NK-92 (cell line): ENCODE data around the gene RAD52.
"Not testable (repeated sequence)": the region's sequence is repeated elsewhere in the genome, so short reads cannot be mapped to it uniquely, and the experiment has no call there.

Experiments
- DNase-seq: peaks from one replicate; lab custom pipeline; 2025; ENCODE audit not compliant: unreplicated experiment; lab: John Stamatoyannopoulos, UW

RAD52 gene

DNA sequence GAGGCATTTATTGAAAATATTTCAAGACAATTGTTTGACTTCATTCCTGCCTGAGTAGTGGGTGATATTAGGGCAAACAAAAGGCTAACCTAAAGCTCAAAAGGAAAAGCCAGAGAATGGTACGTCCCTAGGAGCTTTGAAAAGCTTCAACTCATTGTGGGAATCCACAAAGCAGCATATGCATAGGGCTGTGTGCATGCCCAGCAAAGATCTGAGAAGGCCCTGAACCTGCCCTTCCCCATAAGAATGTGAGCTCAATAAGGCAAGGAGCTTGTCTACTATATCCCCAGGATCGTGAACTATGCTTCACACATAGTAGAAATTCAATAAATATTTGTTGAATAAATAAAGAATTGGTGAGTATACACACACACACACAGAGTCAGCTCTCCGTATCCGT lies 19.1 kb upstream of the RAD52 start:
- DNase-seq = no peak

GRCh38 chr12:967641-968040 lies 18.1 kb upstream of the RAD52 start:
- DNase-seq = no peak

DNA sequence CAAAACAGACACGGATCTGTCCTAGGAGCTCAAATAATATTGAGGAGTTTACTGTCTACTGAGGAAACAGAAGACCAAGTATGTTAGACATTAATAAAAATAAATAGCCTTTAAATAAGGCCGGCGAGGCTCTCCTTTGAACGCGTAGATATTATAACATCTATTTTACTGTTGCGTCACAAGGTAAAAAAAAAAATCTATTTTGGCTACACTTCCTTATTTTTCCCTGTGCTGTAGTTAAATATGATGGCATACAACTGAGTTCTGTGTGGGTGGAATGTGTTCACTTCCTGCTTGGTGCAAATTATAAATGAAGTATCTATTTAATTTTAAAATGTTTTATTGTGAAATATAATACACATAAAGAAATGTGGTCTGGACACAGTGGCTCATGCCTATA lies 17.2 kb upstream of the RAD52 start:
- DNase-seq = no peak

DNA sequence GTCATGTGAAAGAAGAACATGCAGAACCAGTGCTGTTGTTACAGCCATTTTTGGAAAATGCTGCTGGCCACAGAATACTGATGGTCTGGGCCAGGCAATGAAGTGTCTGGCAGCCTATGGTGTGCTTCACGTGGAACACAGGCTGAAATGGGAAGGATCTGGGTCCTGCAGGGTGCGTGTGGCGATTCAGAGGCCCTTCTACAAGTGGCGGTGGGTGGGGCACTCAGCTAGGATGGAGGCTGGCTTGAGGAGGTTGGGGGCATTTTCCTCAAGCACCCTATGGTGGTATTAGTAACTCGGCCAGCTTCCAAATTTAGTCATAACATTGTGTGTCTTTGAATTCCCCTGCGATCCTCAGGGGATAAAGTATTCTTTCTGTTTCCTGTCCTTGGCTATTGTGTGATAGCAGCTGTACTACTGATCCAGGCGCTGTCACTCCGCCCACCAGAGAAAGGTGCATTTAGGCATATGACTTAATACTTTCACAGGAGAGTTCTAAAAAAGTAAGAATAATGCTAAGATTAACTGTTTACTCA lies 9.2 kb upstream of the RAD52 start:
- no peak for DNase-seq

DNA sequence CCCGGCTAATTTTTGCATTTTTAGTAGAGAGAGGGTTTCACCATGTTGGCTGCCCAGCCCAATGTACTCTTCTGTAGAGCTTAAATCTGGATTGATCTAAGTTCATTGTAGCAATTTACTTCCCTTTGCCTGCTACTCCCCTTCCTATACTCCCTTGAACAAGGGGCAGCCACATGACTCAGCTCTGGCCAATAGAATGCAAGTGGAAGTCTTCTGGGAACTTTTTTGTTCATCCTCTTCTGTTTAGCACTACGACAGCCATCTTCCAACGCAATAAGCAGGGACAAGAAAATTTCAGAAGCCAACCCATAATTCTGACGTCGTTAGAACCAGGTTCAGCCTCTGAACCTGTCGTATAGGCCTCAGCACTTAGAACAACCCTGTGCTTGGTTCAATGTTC lies 6.4 kb upstream of the RAD52 start:
- DNase-seq = no peak

GRCh38 chr12:954741-955140 lies 5.2 kb upstream of the RAD52 start:
- DNase-seq = no peak

GRCh38 chr12:953776-954175 lies 4.3 kb upstream of the RAD52 start:
- DNase-seq = no peak

DNA sequence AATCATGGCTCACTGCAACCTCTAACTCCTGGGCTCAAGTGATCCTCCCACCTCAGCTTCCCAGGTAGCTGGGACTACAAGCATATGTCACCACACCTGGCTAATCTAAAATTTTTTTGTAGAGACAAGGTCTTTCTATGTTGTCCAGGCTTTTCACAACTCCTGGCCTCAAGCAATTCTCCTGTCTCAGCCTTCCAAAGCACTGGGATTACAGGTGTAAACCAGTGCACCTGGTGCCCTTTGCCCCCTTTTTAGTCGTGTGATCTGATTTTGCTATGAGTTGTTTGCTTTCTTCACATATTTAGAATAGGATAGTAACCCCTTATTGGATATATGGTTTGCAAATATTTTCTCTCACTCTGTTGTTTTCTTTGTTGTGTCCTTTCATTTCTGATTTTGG lies 1.7 kb upstream of the RAD52 start:
- no peak for DNase-seq

DNA sequence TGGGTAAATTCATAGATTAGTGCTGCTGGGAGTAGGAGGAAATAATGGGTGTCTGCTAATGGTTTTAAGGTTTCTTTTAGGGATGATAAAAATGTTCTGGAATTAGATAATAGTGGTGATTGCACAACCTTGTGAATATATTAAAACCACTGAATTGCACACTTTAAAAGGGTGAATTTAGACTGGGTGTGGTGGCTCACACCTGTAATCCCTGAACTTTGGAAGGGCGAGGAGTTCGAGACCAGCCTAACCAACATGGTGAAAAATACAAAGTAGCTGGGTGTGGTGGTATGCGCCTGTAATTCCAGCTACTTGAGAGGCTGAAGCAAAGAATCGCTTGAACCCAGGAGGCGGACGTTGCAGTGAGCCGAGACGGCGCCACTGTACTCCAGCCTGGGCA lies 1.3 kb downstream of the RAD52 start:
- DNase-seq = no peak

- no peak for DNase-seq
Measured at GRCh38 chr12:946631-947030, 2.9 kb downstream of the RAD52 start.

- no peak for DNase-seq
Measured at GRCh38 chr12:946212-946611, 3.3 kb downstream of the RAD52 start.

GRCh38 chr12:944211-944610 lies 5.3 kb downstream of the RAD52 start:
- DNase-seq = no peak

DNA sequence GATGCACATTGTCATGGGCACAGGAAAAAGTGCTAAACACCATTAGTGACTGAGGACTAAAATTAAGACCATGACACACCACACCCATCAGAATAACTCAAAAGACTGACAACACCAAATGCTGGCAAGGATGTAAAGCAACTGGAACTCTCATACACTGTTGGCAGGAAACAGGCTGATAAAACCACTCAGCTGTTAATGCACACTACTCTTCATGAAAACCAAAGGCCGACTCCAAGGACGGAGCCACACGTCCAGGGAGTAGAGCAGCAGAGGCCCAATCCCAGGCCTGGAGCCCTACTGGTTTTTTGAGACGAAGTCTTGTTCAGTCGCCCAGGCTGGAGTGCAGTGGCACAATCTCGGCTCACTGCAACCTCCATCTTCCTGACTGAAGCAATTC lies 6.4 kb downstream of the RAD52 start:
- no peak for DNase-seq

- no peak for DNase-seq
Measured at GRCh38 chr12:938810-939209, 10.7 kb downstream of the RAD52 start.

GRCh38 chr12:936377-937345 lies 12.8 kb downstream of the RAD52 start:
- DNase-seq = no peak

- not testable (repeated sequence) for DNase-seq
Measured at GRCh38 chr12:935891-936290, 13.6 kb downstream of the RAD52 start.

- no peak for DNase-seq
Measured at GRCh38 chr12:931591-931990, 17.9 kb downstream of the RAD52 start.

GRCh38 chr12:931060-931459 lies 18.4 kb downstream of the RAD52 start:
- DNase-seq = no peak

DNA sequence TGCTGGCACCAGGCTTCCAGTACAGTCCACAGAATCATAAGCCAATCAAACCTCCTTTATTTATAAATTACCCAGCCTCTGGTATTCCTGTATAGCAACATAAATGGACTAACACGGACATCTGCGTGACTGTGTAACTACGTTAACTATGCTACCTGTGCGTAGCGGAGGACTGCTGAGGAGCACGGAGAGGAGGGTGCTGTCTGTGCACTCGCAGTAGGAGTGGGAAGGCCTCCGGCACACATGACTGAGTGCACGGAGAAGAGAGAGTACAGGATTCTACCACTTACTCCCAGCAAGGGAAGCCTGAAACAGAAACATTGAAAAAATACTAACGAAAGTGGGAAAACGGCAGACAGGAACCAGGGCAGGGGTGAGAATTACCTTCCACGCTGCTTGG lies 22.9 kb downstream of the RAD52 start:
- DNase-seq = no peak

DNA sequence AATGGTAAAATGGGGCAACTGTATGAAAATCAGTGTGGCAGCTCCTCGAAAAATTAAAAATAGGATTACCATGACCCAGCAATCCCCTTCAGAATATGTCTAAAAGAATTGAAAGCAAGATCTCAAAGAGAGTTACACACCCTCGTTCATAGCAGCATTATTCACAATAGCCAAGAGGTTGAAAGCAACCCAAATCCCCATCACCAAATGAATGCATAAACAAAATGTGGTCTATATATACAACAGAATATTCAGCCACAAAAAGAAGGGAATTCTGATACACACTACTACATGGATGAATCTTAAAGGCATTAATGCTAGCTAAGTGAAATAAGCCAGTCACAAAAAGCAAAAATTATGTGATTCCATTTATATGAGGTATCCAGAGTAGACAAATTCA lies 27.2 kb downstream of the RAD52 start:
- DNase-seq = no peak

DNA sequence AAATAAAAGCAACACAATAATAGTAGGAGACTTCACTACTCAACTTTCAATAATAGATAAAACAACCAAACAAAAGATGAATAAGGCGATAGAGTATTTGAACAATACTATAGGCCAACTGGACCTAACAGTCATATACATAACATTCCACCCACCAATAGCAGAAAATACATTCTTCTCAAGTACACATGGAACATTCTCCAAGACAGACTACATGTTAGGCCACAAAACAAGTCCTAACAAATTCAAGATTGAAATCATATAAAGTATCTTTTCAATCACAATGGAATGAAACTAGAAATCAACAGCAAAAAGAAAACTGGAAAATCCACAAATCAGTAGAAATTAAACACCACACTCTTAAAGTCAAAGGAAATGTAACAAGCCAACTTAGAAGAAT lies 28.8 kb downstream of the RAD52 start:
- DNase-seq = no peak

DNA sequence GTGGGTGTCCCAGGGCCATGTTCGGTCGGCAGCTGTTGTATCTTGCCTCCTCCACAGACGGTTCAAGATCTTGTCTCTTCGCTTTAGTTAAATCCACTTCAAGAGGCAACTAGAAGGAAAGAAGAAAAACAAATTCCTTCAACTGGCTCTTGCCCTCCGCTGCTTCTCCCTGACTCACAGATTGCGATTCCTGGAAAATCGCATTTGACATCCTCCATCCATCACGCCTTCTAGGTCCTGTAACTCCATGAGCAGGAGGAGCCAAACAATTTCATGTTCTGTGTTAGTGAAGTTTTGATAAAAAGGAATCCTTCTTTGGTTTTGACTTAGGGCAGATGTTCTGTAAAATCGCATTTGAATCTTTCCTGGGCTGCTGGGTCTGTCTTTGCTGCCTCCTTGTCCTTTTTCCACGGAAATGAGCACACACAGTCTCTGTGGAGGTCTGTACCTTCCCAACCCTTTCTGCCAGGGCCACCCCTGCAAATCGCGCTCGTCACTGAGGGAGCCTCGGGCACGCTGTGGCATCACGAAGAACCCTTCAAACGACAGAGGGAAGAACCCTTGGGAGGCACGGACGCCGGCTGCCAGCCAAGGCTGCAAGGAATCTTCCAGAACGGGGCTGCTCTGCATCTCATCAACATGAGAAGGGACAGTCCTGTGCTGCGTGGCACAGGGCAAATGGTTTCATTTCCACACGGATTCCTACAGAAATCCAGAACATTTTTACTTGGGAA lies 32.6 kb downstream of the RAD52 start:
- DNase-seq = no peak
